Daoy (cell line): ENCODE measurements around the gene LUC7L3. TPM values are rescaled to one million over a fixed set of nuclear protein-coding genes. Genes with fewer than 3 reads are reported as not detected.

Experiments
- total RNA-seq: library from RNA; depleted of rRNA; stranded (reverse); fragments of >200 nt; shearing (Covaris generic); gene quantifications from 2 replicates; pipeline ENCODE4 v1.2.3, GENCODE V29; 2014; rRNA removed

LUC7L3 gene
- total RNA-seq, 1 experiment from 2014 or later, result 20.9 TPM

Other genes starting within 250 kb of the LUC7L3 start
- gene RSAD1, start 240.7 kb upstream of the LUC7L3 start, total RNA-seq, result 18.7 and 33.5 TPM in 2 replicates
- 1.5 TPM in 1 of 2 replicates, not detected in the other for gene MYCBPAP, start 211.2 kb upstream of the LUC7L3 start, total RNA-seq
- not detected in 2 replicates for gene EPN3, start 186.9 kb upstream of the LUC7L3 start, total RNA-seq
- 16.4 and 40.1 TPM in 2 replicates for gene SPATA20, start 172.4 kb upstream of the LUC7L3 start, total RNA-seq
- gene CACNA1G, start 158.9 kb upstream of the LUC7L3 start, total RNA-seq, result 0.15 and 0.23 TPM in 2 replicates
- gene ABCC3, start 84.7 kb upstream of the LUC7L3 start, total RNA-seq, result 10.4 and 14.3 TPM in 2 replicates
- gene ANKRD40, start 11.7 kb upstream of the LUC7L3 start, total RNA-seq, result 17.6 and 22.6 TPM in 2 replicates
- not detected in 2 replicates for gene ANKRD40CL, start 47.9 kb downstream of the LUC7L3 start, total RNA-seq
- gene WFIKKN2, start 116.0 kb downstream of the LUC7L3 start, total RNA-seq, result not detected in 2 replicates
- gene TOB1, start 146.8 kb downstream of the LUC7L3 start, total RNA-seq, result 1.3 and 3.3 TPM in 2 replicates